ENCODE results near the gene HAGHL. TPM values are rescaled to one million over a fixed set of nuclear protein-coding genes. Genes with fewer than 3 reads are reported as not detected.

The HAGHL gene
- total RNA-seq, 1 donor from 2014 or later: 31.7 TPM

- no peak overlapping the region for H3K27ac Mint-ChIP-seq (ENCODE audit: unreplicated experiment)
- H3K36me3 Mint-ChIP-seq (ENCODE audit: unreplicated experiment): peaks cover 5% of the 10 kb centered on the region
- no peak overlapping the region for H3K4me3 Mint-ChIP-seq (ENCODE audit: unreplicated experiment)
Observed at GRCh38 chr16:759110-759910, 32.4 kb downstream of the HAGHL start.

GRCh38 chr16:760065-760464 lies 33.2 kb downstream of the HAGHL start:
- DNase-seq: no peak
- H3K27ac Mint-ChIP-seq (ENCODE audit: unreplicated experiment): no peak overlapping the region
- peaks cover 7% of the 10 kb centered on the region for H3K27me3 Mint-ChIP-seq (ENCODE audit: unreplicated experiment)
- TF ChIP-seq CTCF (IDR thresholded peaks at IDR 0.05; ENCODE audit: partially characterized antibody, unreplicated experiment): no peak
- peaks cover 3% of the 10 kb centered on the region for H3K9me3 Mint-ChIP-seq (ENCODE audit: unreplicated experiment)
- peaks cover 5% of the 10 kb centered on the region for H3K36me3 Mint-ChIP-seq (ENCODE audit: unreplicated experiment)
- H3K4me3 Mint-ChIP-seq (ENCODE audit: unreplicated experiment): no peak overlapping the region
- no peaks in the 10 kb centered on the region for H3K4me1 Mint-ChIP-seq (ENCODE audit: low read depth, unreplicated experiment)

More at GRCh38 chr16:759110-759910, 32.4 kb downstream of the HAGHL start:
- DNase-seq: no peak
- Mint-ChIP-seq H3K9me3 (ENCODE audit: unreplicated experiment) (peaks cover 3% of the 10 kb centered on the region), H3K27me3 (ENCODE audit: unreplicated experiment) (peaks cover 7% of the 10 kb centered on the region), H3K4me1 (ENCODE audit: low read depth, unreplicated experiment) (no peaks in the 10 kb centered on the region)
- no peak for TF ChIP-seq CTCF (IDR thresholded peaks at IDR 0.05; ENCODE audit: partially characterized antibody, unreplicated experiment)

- Mint-ChIP-seq H3K27me3 (ENCODE audit: unreplicated experiment) (peaks cover 7% of the 10 kb centered on the region), H3K4me1 (ENCODE audit: low read depth, unreplicated experiment) (no peaks in the 10 kb centered on the region), H3K27ac (ENCODE audit: unreplicated experiment) (no peak within 1 kb of the TSS), H3K9me3 (ENCODE audit: unreplicated experiment) (peaks cover 3% of the 10 kb centered on the region), H3K36me3 (ENCODE audit: unreplicated experiment) (peaks cover 5% of the 10 kb centered on the region), H3K4me3 (ENCODE audit: unreplicated experiment) (no peak within 1 kb of the TSS)
- DNase-seq: no peak
- TF ChIP-seq CTCF (IDR thresholded peaks at IDR 0.05; ENCODE audit: partially characterized antibody, unreplicated experiment): no peak
Observed at GRCh38 chr16:760545-761343, 33.8 kb downstream of the HAGHL start, which contains the start of gene MSLN. Gene MSLN (plus strand): TSS chr16:760734. CDS start chr16:762681, 1,947 bp downstream.

- Mint-ChIP-seq H3K4me1 (ENCODE audit: low read depth, unreplicated experiment) (no peaks in the 10 kb centered on the region), H3K9me3 (ENCODE audit: unreplicated experiment) (no peaks in the 10 kb centered on the region), H3K4me3 (ENCODE audit: unreplicated experiment) (no peak overlapping the region), H3K27ac (ENCODE audit: unreplicated experiment) (no peak overlapping the region), H3K36me3 (ENCODE audit: unreplicated experiment) (no peaks in the 10 kb centered on the region), H3K27me3 (ENCODE audit: unreplicated experiment) (peaks cover 7% of the 10 kb centered on the region)
- TF ChIP-seq CTCF (IDR thresholded peaks at IDR 0.05; ENCODE audit: partially characterized antibody, unreplicated experiment): no peak
- DNase-seq: no peak
Observed at GRCh38 chr16:761625-762513, 35.0 kb downstream of the HAGHL start.

Data from glutamatergic neuron (in vitro differentiated cells).